OCI-LY1 (cell line): Measurements from ENCODE around the gene PRLH.

Experiments
- CTCF ChIP-seq: fragments of 200-600 bp; sonication (generic), shearing (Covaris generic); IDR thresholded peaks from 2 replicates; pipeline ENCODE4 v1.5.1; 2017; ENCODE audit warnings: mild to moderate bottlenecking, antibody characterized with exemption, low read length, moderate library complexity, mixed read lengths
- EZH2 ChIP-seq: fragments of 200-600 bp; sonication (generic), shearing (Covaris generic); IDR thresholded peaks from 2 replicates; pipeline ENCODE4 v1.8.0; 2017; ENCODE audit warnings: borderline replicate concordance, mixed run types, mild to moderate bottlenecking, antibody characterized with exemption, low read length, moderate library complexity, mixed read lengths

DNA sequence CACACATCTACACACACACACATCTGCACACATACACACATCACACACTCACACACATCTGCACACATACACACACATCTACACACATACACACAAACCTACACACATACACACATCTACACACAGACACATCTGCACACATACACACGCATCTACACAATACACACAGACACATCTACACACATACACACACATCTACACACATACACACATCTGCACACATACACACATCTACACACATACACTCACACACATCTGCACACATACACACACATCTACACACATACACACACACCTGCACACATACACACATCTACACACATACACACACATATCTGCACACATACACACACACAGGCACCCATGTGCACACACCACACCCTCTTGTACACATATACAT, 400 bp upstream of the PRLH start:
- no peak for TF ChIP-seq EZH2
- no peak for TF ChIP-seq CTCF
